GM20000 (cell line): ENCODE data around the gene ZFAND6.
"Not testable (repeated sequence)": the region's sequence is repeated elsewhere in the genome, so short reads cannot be mapped to it uniquely, and the experiment has no call there.

Source experiments
- DNase-seq: peaks from one replicate; pipeline ENCODE4 v3.0.0; 2012; ENCODE audit warnings: low spot score
- TF ChIP-seq, protein P1 (sequence below): IDR thresholded peaks from 2 replicates; pipeline ENCODE4 v1.5.1; 2012; ENCODE audit warnings: mild to moderate bottlenecking, control low read depth; ENCODE audit errors: extremely low read depth, missing control alignments

The ZFAND6 gene

DNA sequence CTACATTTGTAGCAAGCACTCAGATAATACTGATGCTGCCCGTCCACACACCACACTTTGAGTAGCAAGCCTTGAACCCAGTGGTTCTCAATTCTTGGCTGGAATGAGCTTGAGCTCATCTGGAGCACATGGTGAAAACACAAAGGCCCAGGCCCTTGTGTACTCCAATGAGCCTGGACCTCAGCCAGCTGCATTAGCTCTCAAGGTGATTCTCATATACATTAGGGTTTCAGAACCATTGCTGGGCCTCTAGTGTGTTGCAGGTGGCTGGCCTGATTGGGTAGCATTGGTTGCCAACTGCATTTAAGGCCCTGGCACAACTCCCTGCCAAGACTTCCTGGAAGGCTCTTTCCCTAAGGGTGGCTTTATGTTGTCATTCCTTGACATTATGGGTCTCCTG, 23.4 kb upstream of the ZFAND6 start:
- no peak for DNase-seq
- TF ChIP-seq, protein P1, sequence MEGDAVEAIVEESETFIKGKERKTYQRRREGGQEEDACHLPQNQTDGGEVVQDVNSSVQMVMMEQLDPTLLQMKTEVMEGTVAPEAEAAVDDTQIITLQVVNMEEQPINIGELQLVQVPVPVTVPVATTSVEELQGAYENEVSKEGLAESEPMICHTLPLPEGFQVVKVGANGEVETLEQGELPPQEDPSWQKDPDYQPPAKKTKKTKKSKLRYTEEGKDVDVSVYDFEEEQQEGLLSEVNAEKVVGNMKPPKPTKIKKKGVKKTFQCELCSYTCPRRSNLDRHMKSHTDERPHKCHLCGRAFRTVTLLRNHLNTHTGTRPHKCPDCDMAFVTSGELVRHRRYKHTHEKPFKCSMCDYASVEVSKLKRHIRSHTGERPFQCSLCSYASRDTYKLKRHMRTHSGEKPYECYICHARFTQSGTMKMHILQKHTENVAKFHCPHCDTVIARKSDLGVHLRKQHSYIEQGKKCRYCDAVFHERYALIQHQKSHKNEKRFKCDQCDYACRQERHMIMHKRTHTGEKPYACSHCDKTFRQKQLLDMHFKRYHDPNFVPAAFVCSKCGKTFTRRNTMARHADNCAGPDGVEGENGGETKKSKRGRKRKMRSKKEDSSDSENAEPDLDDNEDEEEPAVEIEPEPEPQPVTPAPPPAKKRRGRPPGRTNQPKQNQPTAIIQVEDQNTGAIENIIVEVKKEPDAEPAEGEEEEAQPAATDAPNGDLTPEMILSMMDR, result no peak

DNA sequence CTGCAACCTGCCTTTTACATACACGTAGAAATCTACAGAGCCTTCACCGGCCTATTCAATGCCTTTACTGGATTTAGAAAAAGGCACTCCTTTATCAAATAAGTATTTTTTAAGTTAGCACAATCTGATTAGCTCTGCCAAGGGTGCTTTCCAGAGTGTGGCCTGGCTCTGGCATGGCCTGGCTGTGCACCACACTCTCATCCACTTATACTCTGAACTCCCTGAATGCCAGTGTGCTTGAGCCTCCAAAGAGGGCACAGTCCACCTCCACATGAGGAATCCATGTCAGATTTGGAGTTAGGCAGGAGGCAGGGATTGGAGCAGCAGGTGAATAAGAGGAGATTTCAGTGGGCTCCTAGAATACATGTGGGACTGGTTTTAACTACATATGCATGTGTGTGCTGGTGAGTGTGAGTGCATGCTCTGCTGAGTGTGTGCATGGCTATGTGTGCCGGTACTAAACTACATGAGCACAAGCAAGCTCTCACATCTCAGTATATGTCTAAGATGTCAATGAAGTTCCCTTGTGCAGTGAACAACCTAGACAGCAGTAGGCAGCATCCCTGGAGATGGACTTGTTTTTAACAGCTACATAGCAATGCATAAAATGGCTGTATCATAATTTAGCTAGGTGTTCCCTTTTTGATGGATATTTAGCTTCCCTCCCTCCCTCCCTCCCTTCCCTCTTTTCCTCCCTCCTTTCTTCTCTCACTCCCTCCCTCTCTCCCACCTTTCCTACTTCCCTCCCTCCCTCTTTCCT, 17.8 kb upstream of the ZFAND6 start:
- no peak for DNase-seq
- TF ChIP-seq, protein P1, result no peak

DNA sequence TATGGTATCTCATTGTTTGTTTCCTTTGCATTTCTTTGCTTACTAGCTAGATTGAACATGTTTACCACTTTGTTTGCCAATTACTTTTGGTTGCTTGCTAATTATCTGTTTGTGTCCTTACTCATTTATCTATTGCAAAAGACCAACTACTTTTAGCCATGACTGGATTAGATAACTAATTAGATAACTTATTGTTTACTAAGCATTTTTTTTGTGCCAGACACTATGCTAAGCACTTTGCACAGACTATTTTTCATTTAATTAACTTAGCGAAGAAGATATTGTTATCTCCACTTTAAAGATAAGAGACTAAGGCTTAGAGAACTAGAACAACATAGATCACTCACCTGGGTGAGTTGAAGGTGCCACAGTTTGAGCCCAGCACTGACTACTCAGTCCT, 16.9 kb upstream of the ZFAND6 start:
- DNase-seq, result no peak
- TF ChIP-seq, protein P1, result no peak

DNA sequence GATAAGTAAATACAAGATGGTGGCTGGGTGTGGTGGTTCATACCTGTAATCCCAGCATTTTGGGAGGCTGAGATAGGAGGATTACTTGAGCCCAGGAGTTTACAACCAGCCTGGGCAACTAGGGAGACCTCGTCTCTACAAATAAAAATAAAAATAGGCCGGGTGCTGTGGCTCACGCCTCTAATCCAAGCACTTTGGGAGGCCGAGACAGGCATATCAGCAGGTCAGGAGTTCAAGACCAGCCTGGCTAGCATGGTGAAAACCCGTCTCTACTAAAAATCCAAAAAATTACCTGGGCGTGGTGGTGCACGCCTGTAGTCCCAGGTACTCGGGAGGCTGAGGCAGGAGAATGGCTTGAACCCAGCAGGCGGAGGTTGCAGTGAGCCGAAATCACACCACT, 14.3 kb upstream of the ZFAND6 start:
- not testable (repeated sequence) for DNase-seq

DNA sequence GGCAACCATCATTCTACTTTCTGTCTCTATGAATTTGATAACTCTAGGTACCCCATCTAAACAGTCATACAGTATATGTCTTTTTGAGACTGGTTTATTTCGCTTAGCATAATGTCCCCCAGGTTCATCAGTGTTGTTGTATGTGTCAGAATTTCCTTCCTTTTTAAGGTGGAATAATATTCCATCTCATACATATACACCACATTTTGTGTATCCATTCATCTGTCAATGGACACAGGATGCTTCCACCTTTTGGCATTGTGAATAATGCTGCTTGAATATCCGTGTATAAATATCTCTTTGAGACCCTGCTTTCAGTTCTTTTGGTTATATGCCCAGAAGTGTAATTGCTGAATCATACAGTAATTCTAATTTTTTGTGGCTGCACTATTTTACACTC, 10.4 kb upstream of the ZFAND6 start:
- TF ChIP-seq, protein P1, result no peak
- DNase-seq, result no peak

DNA sequence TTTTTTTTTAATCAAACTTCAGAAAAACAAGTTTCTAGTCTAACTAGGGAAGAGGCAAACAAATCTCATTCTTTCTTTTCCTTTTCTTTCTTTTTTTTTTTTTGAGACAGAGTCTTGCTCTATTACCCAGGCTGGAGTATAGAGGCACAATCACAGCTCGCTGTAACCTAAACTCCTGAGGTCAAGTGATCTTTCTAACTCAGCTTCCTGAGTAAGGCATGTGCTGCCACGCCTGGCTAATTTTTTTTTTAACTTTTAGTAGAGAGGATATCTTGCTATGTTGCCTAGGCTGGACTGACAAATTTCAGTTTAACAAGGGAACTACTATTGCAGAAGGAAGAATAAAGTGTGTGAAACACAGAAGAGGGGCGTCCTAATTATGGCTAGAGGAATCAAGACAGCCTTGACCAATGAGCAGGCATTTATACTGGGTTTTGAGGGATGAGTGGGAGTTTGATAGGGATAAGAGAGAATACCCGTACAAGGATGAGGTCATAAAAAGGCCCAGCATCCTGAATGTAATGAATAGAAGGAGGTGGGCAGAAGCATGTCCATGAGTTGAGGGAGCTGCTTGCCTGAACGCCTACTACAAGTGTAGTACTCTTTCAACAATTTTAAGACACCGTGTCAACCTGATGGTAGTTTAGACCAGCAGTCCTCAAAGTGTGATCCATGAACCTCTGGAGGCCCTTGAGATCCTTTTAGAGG, 6.7 kb upstream of the ZFAND6 start:
- TF ChIP-seq, protein P1, result no peak
- no peak for DNase-seq

DNA sequence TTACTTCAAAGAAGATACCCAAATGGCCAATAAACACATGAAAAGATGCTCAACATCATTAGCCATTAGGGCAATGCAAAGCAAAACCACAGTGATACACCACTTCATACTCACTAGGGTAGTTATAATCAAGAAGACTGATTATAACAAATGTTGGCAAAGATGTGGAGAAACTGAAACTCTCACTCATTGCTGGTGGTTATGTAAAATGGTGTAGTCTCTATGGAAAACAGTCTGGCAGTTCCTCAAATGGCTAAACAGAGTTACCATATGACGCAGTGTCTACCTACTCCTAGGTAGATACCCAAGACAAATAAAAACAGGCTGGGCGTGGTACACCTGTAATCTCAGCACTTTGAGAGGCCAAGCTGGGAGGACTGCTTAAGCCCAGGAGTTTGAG, 3.5 kb upstream of the ZFAND6 start:
- no peak for DNase-seq
- TF ChIP-seq, protein P1, result no peak
